GM12873 (cell line): ENCODE measurements around the gene OR8S1.

Experiments used
- CTCF ChIP-seq: IDR thresholded peaks from 2 replicates; pipeline ENCODE4 v1.5.1; 2012; ENCODE audit warnings: low read depth, mild to moderate bottlenecking, moderate library complexity, low read length, control low read depth; ENCODE audit not compliant: insufficient read depth; ENCODE audit errors: missing control alignments

OR8S1 gene

GRCh38 chr12:48510111-48510510, 15.3 kb upstream of the OR8S1 start:
- no peak for TF ChIP-seq CTCF

- no peak for TF ChIP-seq CTCF
These were observed 12.6 kb upstream of the OR8S1 start for GRCh38 chr12:48512855-48513254.

GRCh38 chr12:48514728-48515127, 10.7 kb upstream of the OR8S1 start:
- no peak for TF ChIP-seq CTCF

- TF ChIP-seq CTCF: no peak
These were observed 2.6 kb downstream of the OR8S1 start for GRCh38 chr12:48527891-48528670.

- TF ChIP-seq CTCF: no peak
These were observed 7.2 kb downstream of the OR8S1 start for GRCh38 chr12:48532601-48533000.

- TF ChIP-seq CTCF: no peak
These were observed 11.2 kb downstream of the OR8S1 start for GRCh38 chr12:48536602-48537001.

GRCh38 chr12:48542300-48542928, 17.0 kb downstream of the OR8S1 start:
- TF ChIP-seq CTCF: peak; percentile 87
